KG1 (cell line): Measurements from ENCODE around the gene BAIAP2.
"Not testable (repeated sequence)": the region's sequence is repeated elsewhere in the genome, so short reads cannot be mapped to it uniquely, and the experiment has no call there.

Experiments used
- DNase-seq: peaks from one replicate; lab custom pipeline; 2025; lab: John Stamatoyannopoulos, UW

The BAIAP2 gene

DNA sequence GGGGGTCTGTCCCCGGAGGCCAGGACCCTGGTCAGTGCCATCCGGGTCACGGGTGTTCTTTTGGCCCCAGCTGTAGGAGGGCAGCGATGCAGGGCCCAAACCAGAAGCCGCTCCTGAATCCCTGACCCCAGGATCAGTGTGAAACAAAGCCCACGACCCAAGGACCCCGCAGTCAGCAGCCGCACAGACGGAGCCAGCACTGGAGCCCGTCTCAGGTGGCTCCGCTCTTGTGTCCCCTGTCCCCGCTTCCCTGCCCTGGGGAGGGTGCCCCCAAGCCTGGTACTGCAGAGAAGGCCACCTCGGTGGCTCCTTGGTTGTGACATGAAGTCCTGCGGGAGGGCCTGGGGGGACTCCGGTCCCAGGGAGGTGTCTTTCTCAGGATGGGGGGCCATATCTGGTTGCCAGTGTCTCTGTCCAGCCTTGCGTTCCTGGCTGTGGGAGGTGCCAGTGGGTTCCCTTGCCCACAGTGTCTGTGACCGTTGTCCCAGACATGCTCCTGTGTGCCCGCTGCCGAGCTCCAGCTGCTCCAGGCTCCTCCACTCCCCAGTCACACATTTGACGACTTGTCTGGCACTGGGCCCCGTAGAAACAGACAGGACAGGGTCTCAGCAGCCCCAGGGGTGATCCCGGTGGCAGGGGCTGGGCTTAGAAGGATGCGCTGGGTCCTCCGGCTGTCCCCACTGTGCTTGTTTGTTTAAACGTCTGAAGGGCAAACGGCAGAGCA is 33.6 kb downstream of the BAIAP2 start:
- DNase-seq, result no peak

DNA sequence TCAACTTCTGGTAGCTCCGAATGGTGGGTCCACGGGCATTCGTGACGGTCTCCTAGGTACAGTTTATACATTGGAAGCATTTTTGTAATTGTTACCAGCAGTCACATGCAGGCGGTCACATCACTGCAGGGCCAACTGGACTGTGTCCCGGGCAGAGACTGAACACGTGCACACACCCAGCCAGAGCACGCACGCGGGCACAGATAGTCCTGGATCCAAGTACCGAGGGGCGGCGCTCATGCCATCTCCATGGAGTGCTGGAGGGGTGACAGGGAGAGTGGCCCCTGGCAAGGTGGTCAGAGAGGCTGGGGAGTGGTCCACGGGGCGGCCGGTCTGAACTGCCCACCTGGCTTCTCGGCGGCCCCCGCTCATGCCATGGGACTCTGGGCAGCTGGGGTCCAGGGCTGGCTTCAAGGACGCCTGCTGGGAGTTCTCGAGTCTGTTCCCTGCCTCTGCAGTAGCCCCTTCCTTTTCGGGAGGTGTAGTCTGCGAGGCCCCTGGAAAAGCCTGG is 34.2 kb downstream of the BAIAP2 start:
- no peak for DNase-seq

DNA sequence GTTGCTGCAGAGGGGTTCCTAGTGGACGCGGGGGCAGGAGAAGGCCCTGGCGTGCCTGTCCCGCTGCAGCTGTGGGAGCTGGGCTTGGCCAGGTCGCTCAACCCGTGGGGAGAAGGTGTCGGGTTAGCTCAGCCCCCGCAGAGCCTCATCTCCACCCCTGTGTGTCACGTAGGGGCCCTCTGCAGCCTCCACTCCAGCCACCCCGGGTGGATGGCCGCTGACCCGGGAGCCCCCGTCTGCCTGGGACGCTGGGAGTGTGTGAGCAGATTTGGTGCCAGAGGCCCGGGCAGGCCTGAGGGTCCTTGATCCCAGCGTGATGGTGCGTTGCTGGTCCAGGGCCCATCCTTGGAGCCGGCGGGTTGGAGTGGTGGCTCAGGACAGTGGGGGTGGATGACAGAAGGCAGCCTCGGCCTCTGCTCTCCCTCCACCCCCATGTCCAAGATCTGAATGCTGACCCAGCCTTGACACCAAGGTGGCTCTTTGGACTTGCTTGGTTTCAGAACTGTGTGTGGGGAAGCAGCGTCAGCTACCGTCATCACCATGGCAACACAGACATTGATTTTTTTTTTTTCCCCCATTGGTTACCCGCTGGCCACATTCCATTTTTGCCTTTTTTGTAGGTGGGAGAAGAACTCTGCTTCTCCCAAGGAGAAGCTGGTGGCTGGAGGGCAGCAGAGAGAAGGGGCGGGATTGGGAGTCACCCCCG is 35.7 kb downstream of the BAIAP2 start:
- no peak for DNase-seq

DNA sequence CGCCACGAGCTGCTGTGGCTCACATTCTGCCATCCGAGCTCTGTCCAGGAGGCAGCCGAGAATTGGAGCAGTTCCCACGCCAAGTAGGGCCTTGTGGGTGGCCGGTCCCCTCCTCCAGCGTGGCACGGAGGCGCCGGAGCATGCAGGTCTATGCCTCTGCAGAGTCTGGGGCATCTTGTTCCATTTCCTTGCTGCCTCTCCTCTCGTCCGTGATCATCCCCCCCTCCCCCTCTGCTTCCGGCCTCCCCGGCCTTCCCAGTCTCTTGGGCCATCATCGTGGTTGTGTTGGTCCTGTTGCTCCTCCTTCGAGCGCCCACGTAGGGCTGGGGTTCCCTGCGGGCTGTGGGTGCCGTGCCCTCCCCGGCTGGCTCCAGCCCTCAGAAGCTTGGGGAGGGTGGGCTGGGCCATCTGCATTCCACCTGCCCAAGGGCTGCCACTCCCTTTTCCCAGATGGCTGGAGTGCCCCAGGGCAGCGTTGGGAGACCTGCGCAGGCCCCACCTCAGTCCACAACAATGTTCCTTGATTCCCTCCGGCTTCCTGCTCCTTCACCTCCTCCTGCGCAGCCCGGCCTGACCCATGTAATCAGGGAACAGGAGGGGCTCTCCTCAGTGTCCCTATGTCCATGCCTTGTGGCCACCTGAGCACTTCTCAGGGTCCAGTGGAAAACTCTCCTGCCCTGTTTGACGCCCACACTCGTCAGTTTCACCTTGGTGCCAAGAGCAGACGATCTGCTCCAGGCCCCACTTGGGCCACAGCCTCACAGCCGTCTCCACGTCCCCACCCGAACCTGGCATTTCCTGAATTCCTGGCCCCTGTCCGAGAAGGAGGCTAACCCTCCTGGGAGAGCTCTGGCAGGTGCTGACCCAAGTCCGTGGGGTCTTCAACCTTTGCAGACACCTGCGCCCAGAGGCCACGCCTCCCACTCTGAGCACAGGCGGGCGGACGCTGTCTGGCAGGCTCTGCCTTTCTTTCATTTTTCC is 37.1 kb downstream of the BAIAP2 start:
- DNase-seq, result no peak

DNA sequence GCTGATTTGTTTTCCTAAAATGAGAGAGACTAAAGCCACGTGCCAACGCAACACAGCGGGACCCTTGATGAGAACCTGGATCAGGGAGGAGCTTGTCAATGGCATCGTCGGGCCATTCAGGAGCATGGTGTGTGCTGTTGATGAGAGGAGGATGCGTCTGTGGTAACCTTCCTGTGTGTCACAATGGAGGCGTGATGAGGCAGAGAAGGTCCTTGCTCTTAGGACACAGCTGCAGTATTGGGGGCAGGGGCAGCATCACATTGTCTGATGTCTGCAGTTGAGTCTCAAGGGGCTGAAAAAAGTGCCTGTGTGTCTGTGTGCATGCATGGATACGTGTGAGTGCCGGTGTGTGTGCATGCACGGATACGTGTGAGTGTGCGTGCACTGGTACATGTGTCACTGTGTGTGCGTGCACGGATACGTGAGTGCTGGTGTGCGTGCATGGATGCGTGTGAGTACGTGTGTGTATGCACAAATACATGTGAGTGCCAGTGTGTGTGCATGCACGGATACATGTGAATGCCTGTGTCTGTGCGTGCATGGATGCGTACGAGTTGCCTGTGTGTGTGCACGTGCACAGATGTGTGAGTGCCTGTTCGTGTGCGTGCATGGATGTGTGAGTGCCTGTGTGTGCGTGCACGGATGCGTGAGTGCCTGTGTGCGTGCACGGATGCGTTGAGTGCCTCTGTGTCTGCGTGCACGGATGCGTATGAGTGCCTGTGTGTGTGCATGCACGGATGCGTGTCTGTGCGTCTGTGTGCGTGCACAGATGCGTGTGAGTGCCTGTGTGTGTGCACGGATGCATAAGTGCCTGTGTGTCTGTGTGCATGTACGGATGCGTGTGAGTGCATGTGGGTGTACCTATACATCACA is 39.3 kb downstream of the BAIAP2 start:
- no peak for DNase-seq

DNA sequence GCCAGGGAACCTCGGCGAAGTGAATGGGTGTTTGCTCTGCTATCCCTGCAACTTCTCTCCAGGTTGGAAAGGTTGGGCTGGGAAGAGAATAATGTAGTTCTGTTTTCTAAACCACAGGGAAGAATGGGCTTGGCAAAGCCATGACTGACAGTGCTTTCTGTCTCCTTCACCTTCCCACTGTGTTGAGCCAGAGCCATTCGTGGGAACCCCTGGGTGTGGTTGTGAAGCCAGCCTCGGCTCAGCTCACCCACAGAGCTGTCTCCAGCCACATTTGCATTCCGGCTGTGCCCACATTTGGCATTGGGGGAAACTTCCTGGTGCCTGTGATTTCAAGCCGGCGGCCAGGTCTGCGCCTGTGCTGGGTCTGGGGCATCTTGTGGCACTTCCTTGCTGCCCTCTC is 39.9 kb downstream of the BAIAP2 start:
- DNase-seq, result no peak

DNA sequence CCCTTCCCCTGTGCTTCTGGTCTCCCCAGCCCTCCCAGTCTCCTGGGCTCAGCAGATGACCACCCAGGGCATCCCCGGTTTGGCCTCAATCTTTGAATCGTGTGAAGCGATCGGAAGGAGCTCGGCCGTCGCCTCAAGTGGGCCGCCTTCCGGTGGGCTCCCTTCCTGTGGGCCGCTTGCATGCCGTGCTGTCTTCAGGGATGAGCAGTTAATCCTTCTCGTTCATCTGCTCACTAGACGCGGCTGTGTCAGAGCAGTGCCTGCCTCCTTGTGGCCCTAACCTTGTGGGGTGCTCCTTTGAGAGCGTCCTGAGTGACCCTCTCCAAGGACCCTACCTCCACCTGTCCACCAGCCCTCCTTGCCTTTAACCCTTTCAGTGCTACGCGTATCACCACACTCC is 40.4 kb downstream of the BAIAP2 start:
- DNase-seq, result no peak

DNA sequence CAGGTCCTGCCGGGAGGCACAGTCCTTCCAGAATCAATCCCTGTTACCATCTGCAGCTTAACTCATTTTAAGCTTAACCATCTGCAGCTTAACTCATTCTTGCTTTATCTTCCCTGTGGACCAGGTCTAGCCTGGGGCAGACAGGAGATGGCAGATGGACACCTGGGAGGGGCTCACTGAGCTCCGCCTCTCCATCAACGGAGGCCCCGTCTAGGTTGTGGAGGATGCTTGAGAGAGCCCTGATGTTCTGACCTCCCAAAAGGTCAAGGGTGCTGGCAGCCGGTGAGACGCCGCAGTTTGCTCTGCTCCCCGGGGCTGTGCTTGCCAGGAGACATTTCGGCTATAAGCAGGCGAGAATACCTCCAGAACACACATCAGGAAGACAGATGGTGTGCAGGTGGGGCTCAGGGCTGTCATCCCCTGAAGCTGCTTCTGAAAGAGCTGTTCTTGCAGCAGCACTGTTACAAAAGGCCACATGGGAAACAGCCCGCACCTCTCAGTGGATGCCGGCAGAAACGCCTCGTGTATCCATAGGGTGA is 41.3 kb downstream of the BAIAP2 start:
- DNase-seq, result no peak

DNA sequence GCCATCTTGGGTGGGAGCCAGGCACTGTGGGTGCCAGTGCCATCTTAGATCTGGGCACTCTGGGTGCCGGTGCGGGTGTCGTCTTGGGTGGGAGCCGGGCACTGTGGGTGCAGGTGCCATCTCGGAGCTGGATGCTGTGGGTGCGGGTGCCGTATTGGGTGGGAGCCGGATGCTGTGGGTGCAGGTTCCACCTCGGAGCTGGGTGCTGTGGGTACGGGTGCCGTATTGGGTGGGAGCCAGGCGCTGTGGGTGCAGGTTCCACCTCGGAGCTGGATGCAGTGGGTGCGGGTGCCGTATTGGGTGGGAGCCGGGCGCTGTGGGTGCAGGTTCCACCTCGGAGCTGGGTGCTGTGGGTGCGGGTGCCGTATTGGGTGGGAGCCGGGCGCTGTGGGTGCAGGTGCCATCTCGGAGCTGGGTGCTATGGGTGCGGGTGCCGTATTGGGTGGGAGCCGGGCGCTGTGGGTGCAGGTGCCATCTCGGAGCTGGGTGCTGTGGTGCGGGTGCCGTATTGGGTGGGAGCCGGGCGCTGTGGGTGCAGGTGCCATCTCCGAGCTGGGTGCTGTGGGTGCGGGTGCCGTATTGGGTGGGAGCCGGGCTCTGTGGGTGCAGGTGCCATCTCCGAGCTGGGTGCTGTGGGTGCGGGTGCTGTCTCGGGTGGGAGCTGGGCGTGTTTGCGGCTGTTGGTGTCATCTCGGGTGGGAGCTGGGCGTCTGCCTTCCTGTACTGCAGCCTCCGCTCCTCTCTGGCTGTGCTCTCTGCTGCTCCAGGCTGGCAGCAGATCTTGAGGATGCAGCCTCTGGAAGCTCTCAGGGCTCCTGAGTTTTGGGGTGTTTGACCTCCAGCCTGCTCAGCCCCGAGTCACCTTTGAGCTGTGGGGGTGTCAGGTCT is 43.3 kb downstream of the BAIAP2 start:
- DNase-seq, result not testable (repeated sequence)

DNA sequence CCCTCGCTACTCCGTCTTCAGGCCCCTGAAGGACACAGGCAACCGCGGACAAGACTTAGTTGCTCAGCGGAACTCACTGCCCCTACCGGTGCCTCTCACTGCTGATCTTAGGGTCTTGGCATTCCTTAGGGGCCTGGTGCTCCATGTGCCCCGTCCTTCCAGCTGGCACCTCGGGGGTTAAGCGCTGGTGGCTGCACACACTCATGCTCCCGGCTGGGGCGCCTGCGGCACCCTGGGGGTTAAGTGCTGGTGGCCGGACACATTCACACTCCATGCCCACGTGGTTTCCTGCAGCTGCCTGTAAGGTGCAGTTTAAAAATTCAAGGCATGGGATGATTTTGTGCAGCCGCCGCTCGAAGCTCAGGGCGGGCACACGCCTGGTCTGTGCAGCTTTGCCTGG is 45.1 kb downstream of the BAIAP2 start:
- DNase-seq, result no peak

DNA sequence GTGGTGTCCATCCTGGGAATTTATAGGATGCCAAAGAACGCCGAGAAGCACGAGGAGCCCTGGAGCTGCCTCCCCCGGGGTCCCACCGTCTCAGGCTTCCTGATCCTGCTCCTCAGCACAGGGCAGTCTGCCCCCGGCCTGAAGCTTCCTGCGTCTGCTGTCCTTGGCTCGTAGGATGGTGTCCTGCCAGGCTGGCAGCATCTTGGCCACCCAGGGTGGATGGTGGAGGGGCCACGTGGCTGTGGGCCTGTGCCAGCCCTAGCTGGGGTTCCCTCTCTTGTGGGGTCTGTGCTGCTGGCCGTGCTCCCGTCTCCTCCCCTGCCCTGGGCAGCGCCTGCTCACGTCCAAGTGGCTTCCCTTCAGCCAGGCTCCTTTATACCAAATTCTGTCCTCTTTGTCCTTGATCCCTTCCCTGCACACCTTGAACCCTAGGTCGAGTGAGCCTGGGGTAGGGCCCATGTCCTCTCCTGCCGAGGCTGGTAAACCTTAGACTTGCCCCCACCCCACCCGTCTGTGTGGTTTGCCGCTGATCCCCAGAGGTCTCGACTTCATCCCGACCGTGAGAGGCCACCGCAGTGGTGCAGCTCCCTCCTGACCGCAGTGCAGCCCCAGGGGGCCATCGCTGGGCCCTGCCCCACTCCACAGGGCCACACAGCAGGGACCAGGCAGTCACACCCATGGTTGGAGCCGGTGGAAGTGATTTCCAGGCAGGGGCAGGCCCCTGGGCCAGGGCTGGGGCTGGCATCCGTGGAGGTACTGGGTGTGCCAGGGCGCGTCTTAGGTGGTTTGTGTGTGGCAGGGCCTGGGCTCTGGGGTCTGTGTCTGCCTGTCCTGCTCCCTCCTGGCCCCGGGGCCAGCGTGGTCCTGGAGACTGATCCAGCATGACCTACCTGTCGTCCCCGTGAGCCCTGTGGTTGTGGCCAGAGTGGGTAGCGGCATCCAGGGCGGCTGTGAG is 46.5 kb downstream of the BAIAP2 start:
- DNase-seq, result no peak

DNA sequence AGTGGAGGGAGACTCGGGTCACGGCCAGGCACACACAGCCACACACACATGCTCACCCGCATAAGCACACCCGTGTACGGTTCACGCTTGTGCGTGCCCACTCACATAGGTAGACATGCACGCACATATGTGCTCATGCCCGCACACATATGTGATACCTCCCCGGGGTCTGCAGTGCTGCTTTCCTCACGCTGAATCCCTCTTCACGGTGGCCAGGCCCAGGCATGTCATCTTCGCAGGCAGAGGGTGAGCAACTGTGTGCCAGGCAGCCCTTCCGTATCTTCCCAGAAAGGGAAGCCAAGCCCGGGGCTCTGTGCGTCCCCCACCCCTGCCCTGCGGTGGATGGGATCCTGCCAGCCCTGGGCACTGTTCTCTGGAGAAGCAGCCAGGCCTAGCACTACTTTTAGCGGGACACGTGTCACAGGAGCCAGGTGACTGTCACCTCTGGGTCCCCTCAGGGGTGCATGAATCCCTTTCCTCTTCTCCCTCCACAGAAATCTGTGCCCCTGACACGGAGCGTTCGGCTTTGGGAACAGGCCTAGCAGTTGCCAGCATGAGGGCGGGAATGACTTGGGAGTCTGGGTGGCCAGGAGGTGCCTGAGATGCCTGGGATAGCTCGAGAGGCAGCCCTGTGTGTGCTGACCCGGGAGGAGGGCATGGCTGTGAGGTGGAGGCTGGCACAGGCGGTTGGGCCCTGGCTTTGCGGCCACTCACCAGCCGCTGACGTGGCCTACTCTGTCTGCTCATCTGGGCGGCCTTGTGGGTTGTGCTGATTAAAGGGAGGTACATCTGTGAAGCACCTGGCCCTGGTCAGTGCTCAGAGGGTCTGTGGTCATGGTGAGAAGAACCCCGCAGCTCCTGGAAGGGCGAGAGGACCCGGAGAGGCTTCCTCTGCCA is 47.5 kb downstream of the BAIAP2 start:
- no peak for DNase-seq

DNA sequence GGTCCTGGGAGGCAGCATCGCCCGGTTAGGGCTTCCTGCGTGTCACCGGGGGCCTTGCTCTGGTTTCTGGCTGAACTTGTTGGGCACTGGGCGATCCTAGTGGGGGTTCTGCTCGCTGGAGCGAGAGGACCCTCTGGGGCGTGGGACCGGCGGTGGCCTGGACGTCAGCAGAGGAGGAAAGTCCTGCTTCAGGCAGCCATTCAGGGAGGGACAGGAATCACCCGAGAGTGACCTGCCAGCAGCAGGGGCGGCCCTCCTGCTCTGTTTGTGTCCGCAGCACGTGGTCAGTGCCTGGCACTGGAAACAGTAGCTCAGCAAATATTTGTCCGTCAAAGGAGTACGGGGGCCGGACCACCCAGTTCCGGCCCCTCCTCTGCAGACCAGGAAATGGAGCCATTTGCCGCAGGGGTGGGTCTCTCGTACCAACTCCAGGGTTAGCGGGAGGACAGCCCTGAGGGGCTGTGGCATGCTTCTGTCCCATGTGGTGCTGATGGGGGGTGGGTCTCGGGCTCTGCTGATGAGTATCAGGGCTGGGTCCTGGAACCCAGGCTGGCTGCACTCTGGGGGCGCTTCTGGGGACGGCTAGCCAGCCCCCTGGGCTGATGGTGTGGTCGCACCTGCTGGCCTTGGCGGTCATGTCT is 48.3 kb downstream of the BAIAP2 start:
- no peak for DNase-seq

DNA sequence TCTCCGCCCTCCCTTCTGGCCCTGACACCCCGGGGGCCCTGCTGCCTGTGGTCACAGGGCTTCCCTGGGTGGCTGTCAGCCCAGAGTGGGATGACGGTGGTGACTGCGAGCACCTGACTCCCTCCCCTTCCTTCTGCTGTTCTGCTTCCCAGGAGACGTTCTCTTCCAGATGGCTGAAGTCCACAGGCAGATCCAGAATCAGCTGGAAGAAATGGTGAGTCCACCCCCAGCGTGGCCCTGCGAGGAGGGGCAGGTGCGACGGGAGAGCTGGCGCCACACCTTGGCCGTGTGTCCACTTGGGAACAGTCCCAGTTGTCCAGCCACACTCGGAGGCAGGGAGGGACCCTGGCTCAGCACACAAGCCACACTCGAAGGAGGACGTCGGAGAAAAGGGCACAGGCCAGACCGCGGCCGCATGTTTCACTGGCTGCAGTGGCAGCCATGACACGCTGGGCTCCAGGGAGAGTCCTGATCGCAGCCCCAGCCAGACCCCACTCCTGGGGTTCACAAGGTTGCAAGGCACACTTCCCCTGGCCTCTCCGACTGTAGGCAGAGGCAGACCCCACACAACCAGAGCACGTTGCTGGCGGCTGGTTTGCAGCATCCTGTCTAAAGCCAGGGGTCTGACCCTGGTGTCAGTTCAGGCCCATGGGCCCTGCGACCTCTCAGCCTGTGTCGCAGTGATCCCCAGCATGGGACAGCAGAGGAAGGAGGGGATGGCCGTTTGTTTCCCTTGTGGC is 49.9 kb downstream of the BAIAP2 start:
- DNase-seq, result no peak

DNA sequence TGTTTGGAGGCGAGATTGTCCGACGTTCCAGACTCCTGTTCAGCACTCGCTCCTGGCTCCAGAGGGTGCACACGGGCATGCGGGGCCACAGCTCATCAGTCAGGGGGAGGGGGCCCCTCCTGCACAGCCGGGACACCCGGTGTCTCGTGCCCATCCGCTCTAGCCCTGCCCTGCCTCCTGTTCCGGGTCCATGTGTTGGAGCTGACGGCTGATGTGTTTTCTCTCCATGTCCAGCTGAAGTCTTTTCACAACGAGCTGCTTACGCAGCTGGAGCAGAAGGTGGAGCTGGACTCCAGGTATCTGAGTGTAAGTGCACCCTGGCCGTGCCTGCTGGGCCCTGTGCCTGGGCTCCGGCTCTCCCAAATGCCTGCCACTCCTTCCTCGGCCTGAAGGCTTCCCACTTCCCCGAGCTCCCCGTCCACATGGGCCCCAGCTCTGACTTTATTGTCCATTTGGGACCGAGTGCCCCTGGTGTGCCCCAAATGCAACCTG is 50.5 kb downstream of the BAIAP2 start:
- DNase-seq, result no peak

DNA sequence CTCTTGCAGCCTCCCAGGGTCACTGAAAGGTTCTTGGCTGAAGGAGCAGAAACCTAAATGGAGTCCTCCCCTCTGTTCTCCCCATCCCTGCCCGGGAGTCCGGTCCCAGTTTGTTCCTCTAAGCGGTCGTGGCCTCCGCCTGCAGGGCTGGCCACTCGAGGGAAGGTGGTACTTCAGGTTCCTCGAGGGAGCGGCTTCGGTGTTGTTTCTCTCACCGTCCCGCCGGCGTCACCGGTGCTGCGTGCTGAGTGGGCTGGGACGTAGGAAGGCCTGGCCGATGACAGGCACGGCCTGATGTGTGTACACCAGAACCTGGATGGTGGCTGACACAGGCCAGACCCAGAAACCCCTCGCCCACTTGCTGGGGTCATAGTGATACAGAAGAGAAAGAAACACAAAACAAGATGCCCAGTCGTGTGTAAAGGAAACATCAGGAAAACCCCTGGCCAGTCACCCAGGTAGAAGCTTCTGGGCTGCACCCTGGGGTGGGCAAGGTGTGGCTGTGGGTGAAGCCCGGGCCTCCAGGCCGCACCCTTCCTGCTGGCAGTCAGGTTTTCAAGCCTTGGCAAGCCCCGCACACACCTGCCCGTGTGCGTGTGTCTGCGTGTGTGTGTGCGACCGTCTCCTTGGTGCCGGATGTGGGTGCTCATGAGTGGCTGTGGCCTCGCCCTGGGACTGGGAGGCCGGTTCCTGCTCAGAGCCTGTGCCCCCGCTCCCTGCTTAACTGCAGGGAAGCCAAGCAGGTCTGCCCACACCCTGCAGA is 52.0 kb downstream of the BAIAP2 start:
- no peak for DNase-seq
